CD4-positive, alpha-beta T cell treated with Interleukin-21 for 1 hour (primary cell): ENCODE data around the gene NPIPA1.
"Not testable (repeated sequence)": the region's sequence is repeated elsewhere in the genome, so short reads cannot be mapped to it uniquely, and the experiment has no call there.

Experiments used
- DNase-seq: peaks from one replicate; pipeline ENCODE4 v3.0.0-alpha.2; 2020

The NPIPA1 gene

DNA sequence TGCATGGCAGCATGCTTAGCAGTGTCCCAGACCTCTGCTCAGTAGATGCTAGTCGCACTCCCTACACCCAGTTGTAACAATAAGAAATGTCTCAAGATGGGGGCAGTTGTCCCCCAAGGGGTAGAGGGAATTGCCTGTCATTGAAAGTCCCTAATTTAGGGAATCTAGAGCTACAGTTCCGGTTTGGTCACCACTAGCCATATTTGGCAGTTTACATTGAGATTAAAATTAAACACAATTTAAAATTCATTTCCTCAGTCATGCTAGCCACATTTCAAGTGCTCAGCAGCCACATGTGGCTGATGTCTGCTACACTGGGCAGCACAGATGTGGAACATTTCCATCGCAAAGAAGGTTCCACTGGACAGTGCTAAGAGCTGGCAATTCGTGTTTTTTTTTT lies 41.7 kb downstream of the NPIPA1 start:
- DNase-seq = not testable (repeated sequence)

GRCh38 chr16:14981234-14981633 lies 44.0 kb downstream of the NPIPA1 start:
- DNase-seq = not testable (repeated sequence)

- DNase-seq = not testable (repeated sequence)
Measured at GRCh38 chr16:14982521-14982920, 45.3 kb downstream of the NPIPA1 start.

DNA sequence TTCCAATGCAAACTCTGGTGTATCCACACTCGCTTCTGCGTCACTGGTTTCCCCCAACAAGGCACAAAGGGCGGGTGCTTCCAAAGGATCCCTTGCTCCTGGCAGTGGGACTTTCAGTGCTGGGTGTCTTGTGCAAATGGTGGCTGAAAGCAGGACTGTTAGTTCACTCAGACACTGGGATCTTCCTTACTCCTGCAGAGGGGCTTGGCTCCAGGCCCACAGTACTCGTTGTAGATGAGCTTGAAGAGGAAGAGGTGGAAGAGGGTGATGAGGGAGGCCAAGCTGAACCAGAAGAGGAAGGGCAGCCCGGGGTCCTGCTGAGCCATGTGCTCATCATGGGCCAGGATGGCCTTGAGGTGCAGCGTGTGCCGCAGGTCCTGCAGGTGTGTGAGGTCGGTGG lies 50.8 kb downstream of the NPIPA1 start:
- not testable (repeated sequence) for DNase-seq

DNA sequence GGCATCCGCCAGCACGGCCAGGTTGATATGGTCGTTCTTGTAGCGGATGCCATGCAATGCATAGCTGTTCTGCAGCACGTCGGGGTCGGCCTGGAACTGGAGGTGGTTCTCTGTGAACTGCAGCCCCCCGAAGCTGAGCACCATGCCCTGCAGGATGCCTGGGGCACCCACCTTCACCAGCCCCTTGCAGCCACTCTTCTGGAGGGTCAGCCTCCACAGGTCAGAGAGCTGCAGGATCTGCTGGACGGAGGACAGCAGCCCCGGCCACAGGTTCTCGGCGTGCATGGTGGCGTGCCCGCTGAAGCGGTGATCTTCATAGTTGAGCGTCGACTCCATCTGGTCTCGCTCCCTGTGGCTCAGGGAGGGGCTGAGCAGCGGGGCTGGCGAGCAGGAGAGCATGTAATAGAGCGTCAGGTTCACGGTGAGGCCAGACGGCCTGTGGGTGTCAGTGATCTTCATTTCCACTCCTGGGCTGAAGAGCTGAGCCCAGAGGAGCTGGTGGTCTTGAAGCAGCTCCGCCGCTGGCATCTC lies 51.5 kb downstream of the NPIPA1 start:
- not testable (repeated sequence) for DNase-seq

GRCh38 chr16:14989291-14990281 lies 52.3 kb downstream of the NPIPA1 start:
- not testable (repeated sequence) for DNase-seq

DNA sequence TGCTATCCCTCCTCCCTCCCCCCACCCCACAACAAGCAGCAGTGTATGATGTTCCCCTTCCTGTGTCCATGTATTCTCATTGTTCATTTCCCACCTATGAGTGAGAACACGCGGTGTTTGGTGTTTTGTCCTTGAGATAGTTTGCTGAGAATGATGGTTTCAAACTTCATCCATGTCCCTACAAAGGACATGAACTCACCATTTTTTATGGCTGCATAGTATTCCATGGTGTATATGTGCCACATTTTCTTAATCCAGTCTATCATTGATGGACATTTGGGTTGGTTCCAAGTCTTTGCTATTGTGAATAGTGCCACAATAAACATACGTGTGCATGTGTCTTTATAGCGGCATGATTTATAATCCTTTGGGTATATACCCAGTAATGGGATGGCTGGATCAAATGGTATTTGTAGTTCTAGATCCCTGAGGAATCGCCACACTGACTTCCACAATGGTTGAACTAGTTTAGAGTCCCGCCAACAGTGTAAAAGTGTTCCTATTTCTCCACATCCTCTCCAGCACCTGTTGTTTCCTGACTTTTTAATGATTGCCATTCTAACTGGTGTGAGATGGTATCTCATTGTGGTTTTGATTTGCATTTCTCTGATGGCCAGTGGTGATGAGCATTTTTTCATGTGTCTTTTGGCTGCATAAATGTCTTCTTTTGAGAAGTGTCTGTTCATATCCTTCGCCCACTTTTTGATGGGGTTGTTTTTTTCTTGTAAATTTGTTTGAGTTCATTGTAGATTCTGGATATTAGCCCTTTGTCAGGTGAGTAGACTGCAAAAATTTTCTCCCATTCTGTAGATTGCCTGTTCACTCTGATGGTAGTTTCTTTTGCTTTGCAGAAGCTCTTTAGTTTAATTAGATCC lies 56.3 kb downstream of the NPIPA1 start:
- not testable (repeated sequence) for DNase-seq

DNA sequence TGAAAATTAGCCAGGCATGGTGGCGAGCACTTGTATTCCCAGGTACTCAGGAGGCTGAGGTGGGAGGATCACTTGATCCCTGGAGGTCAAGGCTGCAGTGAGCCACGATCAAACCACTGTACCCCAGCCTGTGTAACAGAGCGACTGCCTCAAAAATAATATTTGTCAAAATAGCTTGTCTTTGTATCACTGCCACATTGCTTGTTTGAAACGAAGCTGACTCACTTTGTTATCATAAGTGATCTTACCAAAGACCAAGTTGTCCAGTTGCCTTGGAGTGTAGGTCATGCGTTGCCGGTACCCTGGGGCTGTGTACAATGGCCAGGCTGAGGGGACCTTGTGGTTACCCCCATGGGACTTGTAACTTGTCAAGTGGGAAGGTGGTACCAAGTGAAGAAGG lies 59.5 kb downstream of the NPIPA1 start:
- not testable (repeated sequence) for DNase-seq

DNA sequence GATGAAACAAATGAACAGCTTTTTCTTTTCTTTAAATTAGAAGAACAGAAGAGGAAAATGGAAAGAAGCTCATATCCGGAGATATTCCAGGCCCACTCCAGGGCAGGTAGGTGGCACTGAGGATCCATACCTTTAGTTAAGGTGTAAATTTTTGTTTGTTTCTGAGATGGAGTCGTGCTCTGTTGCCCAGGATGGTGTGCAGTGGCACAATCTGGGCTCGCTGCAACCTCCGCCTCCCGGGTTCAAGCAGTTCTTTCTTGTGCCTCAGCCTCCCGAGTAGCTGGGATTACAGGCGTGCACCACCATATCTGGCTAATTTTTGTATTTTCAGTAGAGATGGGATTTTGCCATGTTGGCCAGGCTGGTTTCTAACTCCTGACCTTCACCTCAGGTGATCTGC lies 61.1 kb downstream of the NPIPA1 start:
- not testable (repeated sequence) for DNase-seq

DNA sequence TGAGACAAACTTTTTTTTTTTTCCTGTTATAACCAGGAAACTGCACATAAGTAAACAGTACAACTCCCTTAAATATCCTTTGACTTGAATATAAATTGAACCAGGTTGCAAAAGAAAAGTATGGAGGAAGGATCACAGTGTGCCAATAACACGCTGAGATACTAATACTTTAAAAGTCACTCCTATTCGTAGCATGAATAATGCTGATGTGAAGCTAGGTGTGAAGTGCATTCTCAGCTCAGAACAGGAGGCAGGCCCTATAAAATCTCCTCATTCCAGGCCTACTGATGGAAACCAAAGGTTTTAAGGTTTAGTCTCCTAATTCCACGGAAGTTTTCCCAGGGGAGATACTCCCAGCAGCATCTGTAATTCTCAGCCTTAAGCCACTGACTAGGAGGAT lies 62.6 kb downstream of the NPIPA1 start:
- not testable (repeated sequence) for DNase-seq
